Measurements from ENCODE around the gene MYH7.

Gene MYH7

GRCh38 chr14:23407516-23408306 is 27.7 kb downstream of the MYH7 start, which contains the start of gene MYH6:
TSS of gene MYH6 (minus strand) at chr14:23408273. CDS start at chr14:23407223, 1,050 bp downstream.
- Histone ChIP-seq H3K36me3 (ENCODE audit: control insufficient read depth, insufficient read depth, low read length) (no peaks in the 10 kb centered on the region), H3K27ac (ENCODE audit: insufficient read depth, low read length, poor library complexity, severe bottlenecking) (no peak within 1 kb of the TSS), H3K4me1 (ENCODE audit: control insufficient read depth, insufficient read depth, low read length, poor library complexity, severe bottlenecking) (no peaks in the 10 kb centered on the region), H3K9me3 (ENCODE audit: control insufficient read depth, low read length) (no peaks in the 10 kb centered on the region), H3K27me3 (replicated peaks; ENCODE audit: control insufficient read depth, insufficient read depth, low read length, poor library complexity, severe bottlenecking) (no peaks in the 10 kb centered on the region), H3K4me3 (ENCODE audit: insufficient read depth, low read depth, low read length, poor library complexity, severe bottlenecking) (no peak within 1 kb of the TSS)
- DNase-seq: no peak

DNA sequence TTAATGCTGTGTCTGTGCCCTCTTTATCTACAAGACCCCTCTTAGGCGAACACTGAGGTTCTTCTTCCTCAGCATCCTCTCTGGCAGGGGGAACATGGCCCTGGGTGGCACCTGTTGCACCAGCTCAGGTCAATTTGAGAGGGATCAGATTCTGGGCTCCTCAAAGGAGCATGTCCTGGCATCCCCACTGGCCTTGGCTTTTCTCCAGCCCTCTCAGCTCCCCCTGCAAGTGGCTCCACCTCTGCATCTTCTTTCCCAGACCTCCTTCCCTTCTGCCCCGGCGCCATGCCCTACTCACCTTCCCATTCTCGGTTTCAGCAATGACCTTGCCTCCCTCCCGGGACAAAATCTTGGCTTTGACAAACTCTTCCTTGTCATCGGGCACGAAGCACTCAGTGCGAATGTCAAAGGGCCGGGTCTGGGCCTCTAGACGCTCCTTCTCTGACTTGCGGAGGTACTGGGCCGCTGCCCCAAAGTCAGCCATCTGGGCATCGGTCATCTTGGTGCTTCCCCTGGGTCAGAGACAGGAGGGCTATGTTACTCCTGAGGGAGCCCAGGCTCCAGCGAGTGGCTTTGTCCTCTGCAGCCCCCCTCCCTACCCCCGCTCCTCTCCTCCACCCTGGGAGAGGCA is 28.6 kb downstream of the MYH7 start:
- H3K4me3 ChIP-seq (ENCODE audit: insufficient read depth, low read depth, low read length, poor library complexity, severe bottlenecking): no peak overlapping the region
- no peaks in the 10 kb centered on the region for H3K27me3 ChIP-seq (replicated peaks; ENCODE audit: control insufficient read depth, insufficient read depth, low read length, poor library complexity, severe bottlenecking)
- no peak for DNase-seq
- no peaks in the 10 kb centered on the region for H3K4me1 ChIP-seq (ENCODE audit: control insufficient read depth, insufficient read depth, low read length, poor library complexity, severe bottlenecking)
- H3K36me3 ChIP-seq (ENCODE audit: control insufficient read depth, insufficient read depth, low read length): no peaks in the 10 kb centered on the region
- H3K9me3 ChIP-seq (ENCODE audit: control insufficient read depth, low read length): no peaks in the 10 kb centered on the region
- H3K27ac ChIP-seq (ENCODE audit: insufficient read depth, low read length, poor library complexity, severe bottlenecking): no peak overlapping the region

- H3K27ac ChIP-seq (ENCODE audit: insufficient read depth, low read length, poor library complexity, severe bottlenecking): no peak overlapping the region
- H3K4me1 ChIP-seq (ENCODE audit: control insufficient read depth, insufficient read depth, low read length, poor library complexity, severe bottlenecking): no peaks in the 10 kb centered on the region
Observed at GRCh38 chr14:23406244-23406643, 29.2 kb downstream of the MYH7 start.

DNA sequence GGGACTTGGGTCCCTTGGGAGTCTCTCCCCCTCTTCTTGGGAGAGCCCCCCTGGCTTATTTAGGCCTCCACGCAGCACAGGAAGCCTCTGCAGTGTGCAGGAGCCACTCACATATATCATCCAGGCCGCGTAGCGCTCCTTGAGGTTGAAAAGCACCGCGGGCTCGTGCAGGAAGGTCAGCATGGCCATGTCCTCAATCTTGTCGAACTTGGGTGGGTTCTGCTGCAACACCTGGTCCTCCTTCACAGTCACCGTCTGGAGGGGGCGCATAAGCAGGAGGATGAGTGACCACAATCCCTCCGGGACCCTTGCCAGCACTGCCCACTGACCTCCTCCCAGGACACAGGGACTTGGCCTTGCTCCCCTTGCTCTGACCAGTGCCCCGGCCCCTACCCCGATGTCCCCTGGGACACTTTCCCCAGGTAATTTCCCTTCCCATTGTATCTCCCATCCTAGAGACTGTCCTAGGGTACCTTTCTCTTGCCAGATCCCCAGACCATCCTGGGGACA is 29.9 kb downstream of the MYH7 start:
- no peaks in the 10 kb centered on the region for H3K36me3 ChIP-seq (ENCODE audit: control insufficient read depth, insufficient read depth, low read length)
- H3K4me1 ChIP-seq (ENCODE audit: control insufficient read depth, insufficient read depth, low read length, poor library complexity, severe bottlenecking): no peaks in the 10 kb centered on the region
- DNase-seq: no peak

More at GRCh38 chr14:23406244-23406643, 29.2 kb downstream of the MYH7 start:
- Histone ChIP-seq H3K36me3 (ENCODE audit: control insufficient read depth, insufficient read depth, low read length) (no peaks in the 10 kb centered on the region), H3K9me3 (ENCODE audit: control insufficient read depth, low read length) (no peaks in the 10 kb centered on the region), H3K4me3 (ENCODE audit: insufficient read depth, low read depth, low read length, poor library complexity, severe bottlenecking) (no peak overlapping the region), H3K27me3 (replicated peaks; ENCODE audit: control insufficient read depth, insufficient read depth, low read length, poor library complexity, severe bottlenecking) (no peaks in the 10 kb centered on the region)
- no peak for DNase-seq

GRCh38 chr14:23405096-23405495 is 30.4 kb downstream of the MYH7 start:
- Histone ChIP-seq H3K27ac (ENCODE audit: insufficient read depth, low read length, poor library complexity, severe bottlenecking) (no peak overlapping the region), H3K36me3 (ENCODE audit: control insufficient read depth, insufficient read depth, low read length) (no peaks in the 10 kb centered on the region), H3K4me1 (ENCODE audit: control insufficient read depth, insufficient read depth, low read length, poor library complexity, severe bottlenecking) (no peaks in the 10 kb centered on the region), H3K27me3 (replicated peaks; ENCODE audit: control insufficient read depth, insufficient read depth, low read length, poor library complexity, severe bottlenecking) (no peaks in the 10 kb centered on the region), H3K9me3 (ENCODE audit: control insufficient read depth, low read length) (no peaks in the 10 kb centered on the region), H3K4me3 (ENCODE audit: insufficient read depth, low read depth, low read length, poor library complexity, severe bottlenecking) (no peak overlapping the region)
- DNase-seq: no peak

More for the DNA sequence above, 29.9 kb downstream of the MYH7 start:
- Histone ChIP-seq H3K27me3 (replicated peaks; ENCODE audit: control insufficient read depth, insufficient read depth, low read length, poor library complexity, severe bottlenecking) (no peaks in the 10 kb centered on the region), H3K27ac (ENCODE audit: insufficient read depth, low read length, poor library complexity, severe bottlenecking) (no peak overlapping the region), H3K9me3 (ENCODE audit: control insufficient read depth, low read length) (no peaks in the 10 kb centered on the region), H3K4me3 (ENCODE audit: insufficient read depth, low read depth, low read length, poor library complexity, severe bottlenecking) (no peak overlapping the region)

- no peak for DNase-seq
- H3K36me3 ChIP-seq (ENCODE audit: control insufficient read depth, insufficient read depth, low read length): no peaks in the 10 kb centered on the region
- H3K4me1 ChIP-seq (ENCODE audit: control insufficient read depth, insufficient read depth, low read length, poor library complexity, severe bottlenecking): no peaks in the 10 kb centered on the region
- no peaks in the 10 kb centered on the region for H3K27me3 ChIP-seq (replicated peaks; ENCODE audit: control insufficient read depth, insufficient read depth, low read length, poor library complexity, severe bottlenecking)
- no peaks in the 10 kb centered on the region for H3K9me3 ChIP-seq (ENCODE audit: control insufficient read depth, low read length)
- H3K4me3 ChIP-seq (ENCODE audit: insufficient read depth, low read depth, low read length, poor library complexity, severe bottlenecking): no peak overlapping the region
- H3K27ac ChIP-seq (ENCODE audit: insufficient read depth, low read length, poor library complexity, severe bottlenecking): no peak overlapping the region
Observed at GRCh38 chr14:23404331-23404900, 31.0 kb downstream of the MYH7 start.

GRCh38 chr14:23403908-23404307 is 31.6 kb downstream of the MYH7 start:
- H3K27ac ChIP-seq (ENCODE audit: insufficient read depth, low read length, poor library complexity, severe bottlenecking): no peak overlapping the region
- no peak for DNase-seq
- H3K4me1 ChIP-seq (ENCODE audit: control insufficient read depth, insufficient read depth, low read length, poor library complexity, severe bottlenecking): no peaks in the 10 kb centered on the region
- H3K4me3 ChIP-seq (ENCODE audit: insufficient read depth, low read depth, low read length, poor library complexity, severe bottlenecking): no peak overlapping the region
- H3K36me3 ChIP-seq (ENCODE audit: control insufficient read depth, insufficient read depth, low read length): no peaks in the 10 kb centered on the region
- H3K9me3 ChIP-seq (ENCODE audit: control insufficient read depth, low read length): no peaks in the 10 kb centered on the region
- H3K27me3 ChIP-seq (replicated peaks; ENCODE audit: control insufficient read depth, insufficient read depth, low read length, poor library complexity, severe bottlenecking): no peaks in the 10 kb centered on the region

- H3K36me3 ChIP-seq (ENCODE audit: control insufficient read depth, insufficient read depth, low read length): no peaks in the 10 kb centered on the region
- no peak for DNase-seq
- H3K4me3 ChIP-seq (ENCODE audit: insufficient read depth, low read depth, low read length, poor library complexity, severe bottlenecking): no peak overlapping the region
- no peaks in the 10 kb centered on the region for H3K4me1 ChIP-seq (ENCODE audit: control insufficient read depth, insufficient read depth, low read length, poor library complexity, severe bottlenecking)
- H3K27ac ChIP-seq (ENCODE audit: insufficient read depth, low read length, poor library complexity, severe bottlenecking): no peak overlapping the region
- no peaks in the 10 kb centered on the region for H3K27me3 ChIP-seq (replicated peaks; ENCODE audit: control insufficient read depth, insufficient read depth, low read length, poor library complexity, severe bottlenecking)
- no peaks in the 10 kb centered on the region for H3K9me3 ChIP-seq (ENCODE audit: control insufficient read depth, low read length)
Observed at GRCh38 chr14:23403139-23403438, 32.4 kb downstream of the MYH7 start.

DNA sequence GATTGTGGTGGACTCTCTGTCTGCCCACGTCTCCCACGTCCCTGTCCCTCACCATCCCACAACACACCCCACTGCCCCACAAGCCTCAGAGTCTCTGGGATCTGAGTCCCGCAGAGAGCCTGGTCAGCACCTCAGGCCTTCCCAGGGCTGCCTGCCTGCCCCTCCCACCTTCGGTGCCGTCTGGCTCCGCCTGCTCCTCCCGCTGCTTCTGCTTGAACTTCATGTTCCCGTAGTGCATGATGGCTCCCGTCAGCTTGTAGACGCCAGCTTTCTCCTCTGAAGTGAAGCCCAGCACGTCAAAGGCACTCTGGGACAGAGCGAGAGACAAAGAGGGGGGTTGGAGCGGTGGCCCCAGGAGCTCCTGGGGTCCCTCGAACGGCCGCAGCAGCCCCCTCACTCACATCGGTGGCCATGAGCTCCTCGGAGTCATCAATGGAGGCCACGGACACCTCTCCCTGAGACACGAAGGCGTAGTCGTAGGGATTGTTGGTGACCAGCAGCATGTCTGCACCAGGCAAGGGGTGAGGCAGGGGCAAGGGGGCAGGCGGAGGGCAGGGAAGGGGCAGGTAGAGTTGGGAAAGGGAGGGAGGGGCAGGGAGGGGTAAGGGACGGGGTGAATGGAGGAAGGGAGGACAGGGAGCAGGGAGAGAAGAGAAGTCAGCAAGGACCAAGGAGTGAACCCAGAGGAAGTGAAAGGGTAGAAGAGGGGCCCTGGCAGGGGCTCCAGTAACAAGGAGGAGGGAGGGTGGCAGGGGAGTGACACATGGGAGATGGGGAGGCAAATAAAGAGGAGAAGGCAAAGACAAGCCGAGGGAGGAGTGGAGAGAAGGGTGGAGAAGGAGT is 32.9 kb downstream of the MYH7 start:
- Histone ChIP-seq H3K9me3 (ENCODE audit: control insufficient read depth, low read length) (no peaks in the 10 kb centered on the region), H3K4me1 (ENCODE audit: control insufficient read depth, insufficient read depth, low read length, poor library complexity, severe bottlenecking) (no peaks in the 10 kb centered on the region), H3K4me3 (ENCODE audit: insufficient read depth, low read depth, low read length, poor library complexity, severe bottlenecking) (no peak overlapping the region), H3K27me3 (replicated peaks; ENCODE audit: control insufficient read depth, insufficient read depth, low read length, poor library complexity, severe bottlenecking) (no peaks in the 10 kb centered on the region), H3K36me3 (ENCODE audit: control insufficient read depth, insufficient read depth, low read length) (no peaks in the 10 kb centered on the region), H3K27ac (ENCODE audit: insufficient read depth, low read length, poor library complexity, severe bottlenecking) (no peak overlapping the region)
- no peak for DNase-seq

Data from effector memory CD4-positive, alpha-beta T cell (primary cell).